GM04504 (cell line): Measurements from ENCODE around the gene ZBTB7C.
A peak's percentile ranks its signal among the peaks of the same experiment; 100 is the strongest.

Source experiments
- DNase-seq: peaks from one replicate; pipeline ENCODE4 v3.0.0-alpha.2; 2012; ENCODE audit warnings: low read depth

ZBTB7C gene

GRCh38 chr18:48254077-48254602 is 155.0 kb downstream of the ZBTB7C start:
- DNase-seq = no peak

GRCh38 chr18:48252525-48252924 is 156.7 kb downstream of the ZBTB7C start:
- no peak for DNase-seq

- DNase-seq = no peak
Observed at GRCh38 chr18:48250918-48251317, 158.3 kb downstream of the ZBTB7C start.

GRCh38 chr18:48250362-48250907 is 158.7 kb downstream of the ZBTB7C start:
- DNase-seq = no peak

- DNase-seq = no peak
Observed at GRCh38 chr18:48249854-48250253, 159.3 kb downstream of the ZBTB7C start.

- DNase-seq = no peak
Observed at GRCh38 chr18:48244530-48244929, 164.7 kb downstream of the ZBTB7C start.

- DNase-seq = no peak
Observed at GRCh38 chr18:48238636-48239035, 170.5 kb downstream of the ZBTB7C start.

- DNase-seq = no peak
Observed at GRCh38 chr18:48238206-48238605, 171.0 kb downstream of the ZBTB7C start.

GRCh38 chr18:48236822-48237221 is 172.4 kb downstream of the ZBTB7C start:
- DNase-seq = no peak

- DNase-seq = peak; percentile 16
Observed at GRCh38 chr18:48230467-48231113, 178.6 kb downstream of the ZBTB7C start.

- no peak for DNase-seq
Observed at GRCh38 chr18:48229552-48229981, 179.6 kb downstream of the ZBTB7C start.

GRCh38 chr18:48228841-48229240 is 180.3 kb downstream of the ZBTB7C start:
- no peak for DNase-seq

- DNase-seq = no peak
Observed at GRCh38 chr18:48228301-48228715, 180.9 kb downstream of the ZBTB7C start.

- DNase-seq = no peak
Observed at GRCh38 chr18:48227206-48227605, 182.0 kb downstream of the ZBTB7C start.

GRCh38 chr18:48226401-48226800 is 182.8 kb downstream of the ZBTB7C start:
- DNase-seq = no peak

- no peak for DNase-seq
Observed at GRCh38 chr18:48222118-48222517, 187.1 kb downstream of the ZBTB7C start.

- DNase-seq = no peak
Observed at GRCh38 chr18:48219810-48220499, 189.2 kb downstream of the ZBTB7C start.

- DNase-seq = no peak
Observed at GRCh38 chr18:48219037-48219809, 190.0 kb downstream of the ZBTB7C start.

- no peak for DNase-seq
Observed at GRCh38 chr18:48218285-48219022, 190.7 kb downstream of the ZBTB7C start.

GRCh38 chr18:48217258-48218250 is 191.6 kb downstream of the ZBTB7C start:
- DNase-seq = no peak
